HUDEP-2 (cell line): ENCODE measurements around the gene PSMA1.
"Not testable (repeated sequence)": the region's sequence is repeated elsewhere in the genome, so short reads cannot be mapped to it uniquely, and the experiment has no call there.

Source experiments
- DNase-seq, 76 experiments: peaks; one replicate each; lab custom pipeline; 2025; ENCODE audit not compliant: unreplicated experiment in 76 of 76; lab: John Stamatoyannopoulos, UW

PSMA1 gene

GRCh38 chr11:14535166-14535565, 15.0 kb upstream of the PSMA1 start:
- not testable (repeated sequence) for DNase-seq

GRCh38 chr11:14529951-14530350, 9.8 kb upstream of the PSMA1 start:
- DNase-seq = no peak

GRCh38 chr11:14529321-14529720, 9.1 kb upstream of the PSMA1 start:
- no peak for DNase-seq

- no peak for DNase-seq
Measured at GRCh38 chr11:14522801-14523200, 2.6 kb upstream of the PSMA1 start.

- no peak for DNase-seq
Measured at GRCh38 chr11:14522245-14522644, 2.1 kb upstream of the PSMA1 start.

- DNase-seq = no peak
Measured at GRCh38 chr11:14520747-14521151, 563 bp upstream of the PSMA1 start.

- DNase-seq = peak in 5 of 76 experiments; percentile 29 to 40 (median 32)
Measured at GRCh38 chr11:14519597-14519916, 629 bp downstream of the PSMA1 start.

GRCh38 chr11:14518820-14519219, 1.4 kb downstream of the PSMA1 start:
- DNase-seq = no peak

GRCh38 chr11:14513800-14514199, 6.4 kb downstream of the PSMA1 start:
- no peak for DNase-seq

- no peak for DNase-seq
Measured at GRCh38 chr11:14506532-14506931, 13.7 kb downstream of the PSMA1 start.

- DNase-seq = no peak
Measured at GRCh38 chr11:14503023-14503422, 17.2 kb downstream of the PSMA1 start.

GRCh38 chr11:14502039-14502438, 18.1 kb downstream of the PSMA1 start:
- no peak for DNase-seq

- DNase-seq = peak in 56 of 76 experiments; percentile 1 to 61 (median 26)
Measured at GRCh38 chr11:14500181-14500651, 20.0 kb downstream of the PSMA1 start.

- DNase-seq = peak in 75 of 76 experiments; percentile 15 to 90 (median 79)
Measured at GRCh38 chr11:14499560-14500180, 20.5 kb downstream of the PSMA1 start, which contains the start of gene COPB1. COPB1 (minus strand) TSS chr11:14499811; CDS start chr11:14498928, 883 bp downstream.

- peak in 37 of 76 experiments; percentile 1 to 46 (median 20) for DNase-seq
Measured at GRCh38 chr11:14499178-14499559, 21.0 kb downstream of the PSMA1 start.

- no peak for DNase-seq
Measured at GRCh38 chr11:14480716-14481115, 39.5 kb downstream of the PSMA1 start.

GRCh38 chr11:14471127-14471526, 49.1 kb downstream of the PSMA1 start:
- no peak for DNase-seq

GRCh38 chr11:14463623-14464022, 56.6 kb downstream of the PSMA1 start:
- no peak for DNase-seq

GRCh38 chr11:14460147-14460546, 60.0 kb downstream of the PSMA1 start:
- no peak for DNase-seq

GRCh38 chr11:14458377-14458776, 61.8 kb downstream of the PSMA1 start:
- no peak for DNase-seq

- no peak for DNase-seq
Measured at GRCh38 chr11:14455648-14456430, 64.3 kb downstream of the PSMA1 start.
